Activated CD4-positive, alpha-beta T cell treated with anti-CD3 and anti-CD28 coated beads, Interleukin-2, Interleukin-4, amounts not matched to agents 100 ng/mL and 50 ng/mL, durations not matched to agents 16 hours and 8 hours (primary cell): ENCODE data around the gene NRXN3.

Source experiments
- DNase-seq: peaks from one replicate; pipeline ENCODE4 v3.0.0-alpha.2; 2020; ENCODE audit warnings: low spot score

NRXN3 gene

GRCh38 chr14:78173346-78174035 lies 3.3 kb downstream of the NRXN3 start:
- no peak for DNase-seq

GRCh38 chr14:78175412-78175811 lies 5.2 kb downstream of the NRXN3 start:
- no peak for DNase-seq

GRCh38 chr14:78178071-78178470 lies 7.9 kb downstream of the NRXN3 start:
- DNase-seq = no peak

- no peak for DNase-seq
Observed at GRCh38 chr14:78178971-78179370, 8.8 kb downstream of the NRXN3 start.

- no peak for DNase-seq
Observed at GRCh38 chr14:78181270-78181669, 11.1 kb downstream of the NRXN3 start.

GRCh38 chr14:78182722-78183121 lies 12.5 kb downstream of the NRXN3 start:
- no peak for DNase-seq

- no peak for DNase-seq
Observed at GRCh38 chr14:78184157-78184556, 14.0 kb downstream of the NRXN3 start.

- no peak for DNase-seq
Observed at GRCh38 chr14:78186277-78186676, 16.1 kb downstream of the NRXN3 start.

- DNase-seq = no peak
Observed at GRCh38 chr14:78188882-78189281, 18.7 kb downstream of the NRXN3 start.

GRCh38 chr14:78195431-78195830 lies 25.3 kb downstream of the NRXN3 start:
- no peak for DNase-seq

- no peak for DNase-seq
Observed at GRCh38 chr14:78196323-78196722, 26.1 kb downstream of the NRXN3 start.

GRCh38 chr14:78197051-78197450 lies 26.9 kb downstream of the NRXN3 start:
- no peak for DNase-seq

GRCh38 chr14:78202163-78202562 lies 32.0 kb downstream of the NRXN3 start:
- DNase-seq = no peak

GRCh38 chr14:78202976-78203375 lies 32.8 kb downstream of the NRXN3 start:
- no peak for DNase-seq

- no peak for DNase-seq
Observed at GRCh38 chr14:78207414-78207813, 37.2 kb downstream of the NRXN3 start.

- DNase-seq = no peak
Observed at GRCh38 chr14:78220273-78220672, 50.1 kb downstream of the NRXN3 start.

- DNase-seq = no peak
Observed at GRCh38 chr14:78222746-78223145, 52.6 kb downstream of the NRXN3 start.

- no peak for DNase-seq
Observed at GRCh38 chr14:78227248-78228077, 57.3 kb downstream of the NRXN3 start.

- DNase-seq = no peak
Observed at GRCh38 chr14:78228702-78229327, 58.6 kb downstream of the NRXN3 start.

GRCh38 chr14:78232231-78233000 lies 62.2 kb downstream of the NRXN3 start:
- DNase-seq = no peak

- no peak for DNase-seq
Observed at GRCh38 chr14:78238141-78238540, 68.0 kb downstream of the NRXN3 start.

GRCh38 chr14:78240567-78240966 lies 70.4 kb downstream of the NRXN3 start:
- no peak for DNase-seq
